Stimulated activated naive CD8-positive, alpha-beta T cell treated with anti-CD3 and anti-CD28 coated beads, Interleukin-15, amount 100 ng/mL, for 72 hours (primary cell): ENCODE results near the gene COPG2.

ENCODE experiments used
- ATAC-seq: fragments of 150-1000 bp; cut with Tn5 transposase; 2 replicates; pipeline ENCODE4 v1.10.0; 2021; ENCODE audit warnings: mild to moderate bottlenecking, moderate library complexity
- DNase-seq, 2 donors: peaks; one replicate each; pipeline ENCODE4 v3.0.0; 2021 to 2022
- H3K27ac Mint-ChIP-seq, 2 donors: one replicate each; pipeline ENCODE4 v1.8.0; 2022; ENCODE audit warnings: mild to moderate bottlenecking in 2 of 2, mixed read lengths in 2 of 2, moderate library complexity in 2 of 2
- H3K27me3 Mint-ChIP-seq: one replicate; pipeline ENCODE4 v1.8.0; 2022; ENCODE audit warnings: mixed read lengths
- H3K4me1 Mint-ChIP-seq: one replicate; pipeline ENCODE4 v1.8.0; 2022; ENCODE audit warnings: mild to moderate bottlenecking, mixed read lengths
- H3K4me3 Mint-ChIP-seq, 2 donors: one replicate each; pipeline ENCODE4 v1.8.0; 2022; ENCODE audit warnings: mild to moderate bottlenecking in 2 of 2, mixed read lengths in 2 of 2, moderate library complexity in 1 of 2
- H3K9me3 Mint-ChIP-seq, 2 donors: one replicate each; pipeline ENCODE4 v1.8.0; 2022; ENCODE audit warnings: mixed read lengths in 2 of 2

Gene COPG2

DNA sequence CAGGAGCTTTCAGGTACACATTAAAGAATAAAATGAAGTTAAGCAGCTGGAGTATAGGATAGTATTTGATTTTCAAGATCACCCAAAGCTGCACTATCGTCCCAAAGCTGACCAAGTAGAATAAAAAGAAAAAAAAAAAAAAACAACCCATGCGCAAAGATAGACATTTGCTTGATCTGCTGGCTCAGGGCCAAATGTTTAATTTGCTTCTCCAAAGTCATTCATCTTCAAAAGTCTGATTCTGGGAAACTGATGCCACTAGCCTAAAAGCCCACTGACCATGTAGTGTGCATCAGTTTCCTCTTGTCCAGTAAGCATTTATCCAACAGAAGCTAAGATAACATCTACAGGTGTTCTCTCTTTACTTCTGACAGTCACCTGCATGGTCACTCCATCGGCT lies 162.2 kb downstream of the COPG2 start:
- H3K9me3 Mint-ChIP-seq, result no peaks in the 10 kb centered on the region
- no peak overlapping the region for H3K27ac Mint-ChIP-seq
- no peaks in the 10 kb centered on the region for H3K27me3 Mint-ChIP-seq
- ATAC-seq (no peak), DNase-seq (no peak)
- H3K4me3 Mint-ChIP-seq, result no peak overlapping the region
- H3K4me1 Mint-ChIP-seq, result no peaks in the 10 kb centered on the region

DNA sequence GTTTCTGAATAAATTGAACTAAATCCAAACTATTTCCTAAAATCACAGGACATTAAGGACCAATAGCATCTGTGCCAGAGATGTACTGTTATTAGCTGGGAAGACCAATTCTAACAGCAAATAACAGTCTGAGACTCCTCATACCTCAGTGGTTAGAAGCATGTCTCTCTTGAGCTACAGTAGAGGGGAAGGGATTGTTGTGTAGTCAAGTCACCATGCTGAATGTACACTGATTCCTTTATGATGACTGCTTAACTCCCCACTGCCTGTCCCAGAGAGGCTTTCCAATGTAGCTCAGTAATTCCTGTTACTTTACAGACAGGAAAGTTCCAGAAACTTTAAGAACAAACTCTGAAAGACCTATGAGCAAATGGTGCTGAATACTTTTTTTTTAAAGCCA lies 162.8 kb downstream of the COPG2 start:
- Mint-ChIP-seq H3K27me3 (no peaks in the 10 kb centered on the region), H3K27ac (no peak overlapping the region), H3K9me3 (no peaks in the 10 kb centered on the region), H3K4me3 (no peak overlapping the region), H3K4me1 (peaks cover 5% of the 10 kb centered on the region)
- ATAC-seq, result no peak
- no peak for DNase-seq

DNA sequence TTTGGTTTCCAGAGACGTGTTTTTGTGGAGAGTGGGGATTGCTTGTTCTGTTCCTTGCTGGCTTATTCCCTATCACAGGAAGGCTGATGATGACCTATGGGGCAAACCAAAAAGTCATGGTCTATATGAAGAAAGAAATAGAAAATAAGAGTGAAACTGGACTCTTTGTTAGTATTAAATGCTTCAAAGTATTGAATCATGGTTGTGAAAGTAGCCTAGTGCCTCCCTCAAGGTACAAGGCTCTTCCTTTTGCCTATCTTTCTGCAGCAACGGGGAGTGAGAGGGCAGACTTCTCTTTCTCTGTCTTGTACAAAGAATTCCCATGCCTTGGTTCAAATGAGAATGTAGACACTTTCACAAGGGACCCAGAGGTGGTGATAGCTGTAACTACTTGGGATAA lies 167.6 kb downstream of the COPG2 start:
- H3K4me3 Mint-ChIP-seq, result no peak overlapping the region
- no peaks in the 10 kb centered on the region for H3K27me3 Mint-ChIP-seq
- no peak for ATAC-seq
- H3K4me1 Mint-ChIP-seq, result peaks cover 9% of the 10 kb centered on the region
- H3K9me3 Mint-ChIP-seq, result no peaks in the 10 kb centered on the region
- no peak for DNase-seq
- H3K27ac Mint-ChIP-seq, result no peak overlapping the region

DNA sequence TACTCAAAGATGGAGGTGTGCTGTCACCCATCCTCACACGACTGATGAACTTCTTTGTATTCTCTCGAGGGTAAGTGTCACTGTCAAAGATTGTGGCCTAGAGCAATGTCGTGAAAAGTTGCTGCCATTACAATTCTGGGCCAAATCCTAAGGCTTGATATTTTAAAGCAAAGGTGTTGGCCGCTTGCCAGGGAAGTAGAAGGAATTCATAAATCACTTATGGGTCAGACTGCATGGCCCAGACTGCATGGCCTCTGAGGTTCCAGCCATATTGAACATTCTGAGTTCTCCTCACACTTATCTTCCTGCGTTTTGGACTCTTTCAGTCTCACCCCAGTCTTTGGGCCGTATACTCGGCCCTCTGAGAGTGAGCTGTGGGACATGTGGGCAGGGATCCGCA lies 168.1 kb downstream of the COPG2 start:
- H3K27me3 Mint-ChIP-seq, result no peaks in the 10 kb centered on the region
- DNase-seq (no peak), ATAC-seq (no peak)
- no peak overlapping the region for H3K4me3 Mint-ChIP-seq
- no peak overlapping the region for H3K27ac Mint-ChIP-seq
- H3K9me3 Mint-ChIP-seq, result no peaks in the 10 kb centered on the region
- H3K4me1 Mint-ChIP-seq, result peaks cover 9% of the 10 kb centered on the region

DNA sequence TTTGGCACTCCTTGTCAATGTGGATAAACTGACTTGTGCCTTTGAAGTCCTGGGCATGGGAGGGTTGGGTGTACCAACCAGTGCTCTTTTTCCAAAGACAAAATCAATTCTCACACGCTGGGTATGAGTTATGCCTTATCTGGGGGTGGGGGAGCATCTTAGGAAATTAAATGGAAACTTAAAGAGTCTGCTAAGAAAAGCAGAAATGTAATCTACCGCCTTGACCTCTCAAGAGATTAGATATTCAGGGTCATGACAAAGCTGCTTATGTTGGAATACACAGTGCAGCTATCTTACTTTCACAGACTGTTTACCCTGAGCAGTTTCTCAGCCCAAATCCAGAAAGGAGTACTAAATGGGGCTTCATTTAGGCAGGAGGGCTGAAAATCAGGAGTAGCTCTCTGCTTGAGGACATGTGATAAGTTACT lies 174.1 kb downstream of the COPG2 start:
- Mint-ChIP-seq H3K4me1 (peaks cover 31% of the 10 kb centered on the region), H3K27me3 (peaks cover 17% of the 10 kb centered on the region), H3K4me3 (no peak overlapping the region), H3K9me3 (no peaks in the 10 kb centered on the region), H3K27ac (no peak overlapping the region)
- DNase-seq (no peak), ATAC-seq (no peak)

DNA sequence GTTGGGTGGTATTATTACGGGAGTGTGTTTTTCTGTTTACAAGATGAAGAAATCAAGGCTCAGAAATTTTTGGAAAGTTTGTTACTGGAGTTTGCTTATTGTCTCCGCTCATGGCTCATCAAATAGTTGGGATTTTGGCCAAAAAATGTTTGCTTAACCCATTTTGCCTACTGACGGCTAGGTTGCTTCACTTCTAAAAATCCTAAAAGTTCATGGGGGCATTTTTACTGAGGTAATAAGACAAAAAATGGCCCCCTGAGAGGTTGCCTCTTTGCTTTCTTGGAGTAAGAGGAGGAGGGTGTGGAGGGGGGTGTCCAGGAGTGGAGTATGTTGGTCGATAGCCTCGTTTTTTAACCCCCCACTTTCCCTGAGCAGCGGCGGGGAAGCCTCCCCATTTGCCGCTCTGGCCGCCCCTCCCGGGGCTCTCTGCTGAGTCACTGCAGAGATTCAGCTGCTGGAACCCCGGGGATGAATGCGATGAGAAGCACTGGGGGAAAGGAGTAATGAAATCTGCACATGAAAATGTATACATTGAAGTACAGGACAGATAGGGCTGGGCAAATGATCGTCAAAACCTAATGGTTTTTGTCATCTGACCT lies 175.2 kb downstream of the COPG2 start:
- peaks cover 17% of the 10 kb centered on the region for H3K27me3 Mint-ChIP-seq

DNA sequence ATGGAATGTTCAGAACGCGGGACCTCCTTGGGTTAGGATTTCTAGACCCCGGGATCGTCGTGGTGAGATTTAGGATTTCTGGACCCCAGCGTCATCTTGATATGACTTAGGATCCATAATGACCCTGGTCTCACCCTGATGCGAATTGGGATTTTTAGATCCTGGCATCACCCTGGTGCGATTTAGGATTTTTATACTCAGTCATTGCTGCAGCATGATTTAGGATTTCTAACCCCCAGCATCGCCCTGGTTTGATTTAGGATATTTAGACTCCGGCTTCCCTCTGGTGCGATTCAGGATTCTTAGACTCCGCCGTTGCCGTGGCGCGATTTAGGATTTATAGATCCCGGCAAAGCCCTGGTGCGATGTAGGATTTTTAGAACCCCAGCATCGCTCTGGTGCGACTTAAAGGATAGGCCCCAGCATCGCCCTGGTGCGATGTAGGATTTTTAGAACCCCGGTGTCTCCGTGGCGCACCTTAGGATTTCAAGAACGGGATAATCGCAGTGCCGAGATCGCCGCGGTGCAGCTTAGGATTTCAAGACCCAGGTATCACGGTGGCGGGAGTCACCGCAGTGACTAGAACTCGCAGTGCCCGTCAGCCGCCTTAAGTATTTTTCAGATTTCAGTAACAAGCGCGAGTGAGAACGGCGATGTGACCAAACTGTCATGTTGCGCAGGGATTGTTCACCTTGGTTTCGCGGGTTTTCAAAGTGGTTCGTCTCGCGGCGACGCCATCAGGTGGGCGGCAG lies 175.8 kb downstream of the COPG2 start:
- H3K4me1 Mint-ChIP-seq, result peaks cover 31% of the 10 kb centered on the region
- DNase-seq (peak in 1 of 2 donors; percentile 11), ATAC-seq (no peak)
- H3K27ac Mint-ChIP-seq, result no peak overlapping the region
- peaks cover 17% of the 10 kb centered on the region for H3K27me3 Mint-ChIP-seq
- H3K9me3 Mint-ChIP-seq, result no peaks in the 10 kb centered on the region
- peak overlapping the region; percentile 54 to 70 for H3K4me3 Mint-ChIP-seq

More for the DNA sequence above, 175.2 kb downstream of the COPG2 start:
- H3K4me3 Mint-ChIP-seq, result peak overlapping the region; percentile 54 to 70
- no peak overlapping the region for H3K27ac Mint-ChIP-seq
- H3K4me1 Mint-ChIP-seq, result peaks cover 31% of the 10 kb centered on the region
- no peak for DNase-seq
- H3K9me3 Mint-ChIP-seq, result no peaks in the 10 kb centered on the region
- ATAC-seq, result no peak

DNA sequence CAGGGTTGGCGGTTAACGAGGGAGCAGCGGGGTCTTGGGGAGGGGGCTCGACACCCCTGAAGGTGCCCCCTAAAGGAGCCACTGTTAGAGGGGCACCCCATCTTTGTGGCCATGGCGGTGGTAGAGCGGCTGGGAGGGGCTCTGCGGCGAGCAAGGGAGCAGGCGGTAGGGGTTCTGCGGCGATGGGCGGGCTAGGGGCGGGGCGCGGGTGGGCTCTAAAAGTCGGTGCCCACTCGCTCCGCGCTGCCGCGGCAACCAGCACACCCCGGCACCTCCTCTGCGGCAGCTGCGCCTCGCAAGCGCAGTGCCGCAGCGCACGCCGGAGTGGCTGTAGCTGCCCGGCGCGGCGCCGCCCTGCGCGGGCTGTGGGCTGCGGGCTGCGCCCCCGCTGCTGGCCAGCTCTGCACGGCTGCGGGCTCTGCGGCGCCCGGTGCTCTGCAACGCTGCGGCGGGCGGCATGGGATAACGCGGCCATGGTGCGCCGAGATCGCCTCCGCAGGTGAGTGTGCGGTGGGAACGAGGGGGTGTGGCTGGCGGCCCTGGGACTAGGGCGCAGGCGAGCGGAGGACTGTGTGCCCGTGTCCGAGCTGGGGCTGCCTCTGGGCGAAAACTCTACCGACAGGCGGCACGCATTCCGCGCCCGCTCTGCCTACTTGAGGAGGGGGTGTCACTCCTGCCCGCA lies 176.6 kb downstream of the COPG2 start, which contains the start of gene MEST:
Gene MEST (plus strand): TSS at position 245 of the 682 bp plus-strand sequence. CDS start 229 bp downstream, at position 474.
- DNase-seq (no peak), ATAC-seq (peak; percentile 61)
- Mint-ChIP-seq H3K4me3 (peak within 1 kb of the TSS; percentile 78 to 84), H3K9me3 (no peaks in the 10 kb centered on the region), H3K27ac (no peak within 1 kb of the TSS), H3K27me3 (peaks cover 17% of the 10 kb centered on the region), H3K4me1 (peaks cover 35% of the 10 kb centered on the region)

DNA sequence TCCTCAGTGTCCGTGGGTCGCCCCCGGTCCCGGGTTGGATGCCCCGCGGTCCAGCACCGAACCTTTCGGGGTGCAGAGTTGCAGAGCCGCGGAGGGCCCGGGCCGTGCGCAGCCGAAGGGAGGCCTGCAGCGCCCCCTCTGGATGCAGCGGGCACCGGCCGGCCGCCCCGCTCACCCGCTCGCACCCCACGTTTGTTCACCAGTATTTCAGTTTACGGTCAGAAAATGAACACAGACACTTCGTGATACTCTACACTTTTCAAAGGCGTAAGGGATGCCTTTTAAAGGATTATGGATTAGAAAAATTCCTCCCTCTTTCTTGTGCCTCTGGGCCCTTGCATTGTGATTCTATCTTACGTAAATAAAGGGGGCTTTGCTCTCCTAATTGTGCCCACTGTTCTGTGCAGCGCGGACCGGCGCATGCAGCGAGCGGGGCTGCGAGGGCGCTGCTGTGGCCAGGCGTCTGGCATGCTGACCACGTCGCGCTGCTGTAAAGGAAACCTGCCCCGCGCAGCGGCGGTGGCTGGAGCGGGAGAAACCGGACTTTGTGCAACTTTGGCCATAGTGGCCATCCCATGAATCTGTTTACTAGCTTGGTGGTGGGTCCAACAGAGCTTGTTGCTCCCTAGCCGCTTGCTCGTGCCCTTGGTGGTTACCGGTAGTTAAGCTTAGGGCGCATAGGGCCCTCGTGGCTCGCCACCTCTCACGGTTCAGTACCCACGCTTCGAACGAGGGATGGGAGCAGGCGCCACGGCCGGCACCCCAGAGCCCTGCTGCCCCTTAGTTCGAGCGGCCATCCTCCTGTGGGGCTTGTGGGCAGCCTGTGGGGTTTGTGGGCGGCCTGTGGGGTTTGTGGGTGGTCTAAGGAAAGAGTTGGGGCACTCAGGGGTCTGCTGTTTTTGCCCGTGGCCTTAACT lies 177.4 kb downstream of the COPG2 start:
- Mint-ChIP-seq H3K27ac (no peak overlapping the region), H3K4me3 (peak overlapping the region; percentile 78 to 84), H3K4me1 (peaks cover 44% of the 10 kb centered on the region), H3K9me3 (no peaks in the 10 kb centered on the region), H3K27me3 (peaks cover 17% of the 10 kb centered on the region)
- ATAC-seq, result peak; percentile 49
- peak; percentile 57 for DNase-seq

DNA sequence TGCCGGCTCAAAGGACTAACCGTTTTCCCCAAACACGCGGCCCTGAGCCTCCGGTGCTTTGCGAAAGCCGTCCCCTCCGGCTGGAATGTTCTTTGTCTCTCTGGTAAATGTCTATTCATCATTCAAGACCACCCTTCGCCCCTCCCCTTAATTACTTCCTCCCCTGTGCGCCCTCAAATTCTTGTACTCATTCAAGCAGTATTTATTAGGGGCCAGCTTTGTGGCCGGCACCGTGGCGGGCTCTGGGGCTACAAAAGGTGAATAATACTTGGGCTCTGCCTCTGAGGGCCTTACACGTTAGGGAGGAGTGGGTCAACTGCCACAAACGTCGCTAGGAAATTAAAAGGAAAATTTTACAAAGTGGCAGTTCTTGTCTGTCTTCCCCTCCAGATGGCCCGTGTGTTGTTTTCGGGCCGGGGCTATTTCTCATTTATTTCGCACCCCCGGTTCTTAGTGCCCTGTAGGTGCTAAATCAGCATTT lies 178.2 kb downstream of the COPG2 start:
- peaks cover 17% of the 10 kb centered on the region for H3K27me3 Mint-ChIP-seq
- peak overlapping the region; percentile 78 to 84 for H3K4me3 Mint-ChIP-seq
- H3K4me1 Mint-ChIP-seq, result peaks cover 51% of the 10 kb centered on the region
- no peak overlapping the region for H3K27ac Mint-ChIP-seq
- no peak for ATAC-seq
- no peak for DNase-seq
- peaks cover 0 to 1% of the 10 kb centered on the region in 2 donors for H3K9me3 Mint-ChIP-seq

DNA sequence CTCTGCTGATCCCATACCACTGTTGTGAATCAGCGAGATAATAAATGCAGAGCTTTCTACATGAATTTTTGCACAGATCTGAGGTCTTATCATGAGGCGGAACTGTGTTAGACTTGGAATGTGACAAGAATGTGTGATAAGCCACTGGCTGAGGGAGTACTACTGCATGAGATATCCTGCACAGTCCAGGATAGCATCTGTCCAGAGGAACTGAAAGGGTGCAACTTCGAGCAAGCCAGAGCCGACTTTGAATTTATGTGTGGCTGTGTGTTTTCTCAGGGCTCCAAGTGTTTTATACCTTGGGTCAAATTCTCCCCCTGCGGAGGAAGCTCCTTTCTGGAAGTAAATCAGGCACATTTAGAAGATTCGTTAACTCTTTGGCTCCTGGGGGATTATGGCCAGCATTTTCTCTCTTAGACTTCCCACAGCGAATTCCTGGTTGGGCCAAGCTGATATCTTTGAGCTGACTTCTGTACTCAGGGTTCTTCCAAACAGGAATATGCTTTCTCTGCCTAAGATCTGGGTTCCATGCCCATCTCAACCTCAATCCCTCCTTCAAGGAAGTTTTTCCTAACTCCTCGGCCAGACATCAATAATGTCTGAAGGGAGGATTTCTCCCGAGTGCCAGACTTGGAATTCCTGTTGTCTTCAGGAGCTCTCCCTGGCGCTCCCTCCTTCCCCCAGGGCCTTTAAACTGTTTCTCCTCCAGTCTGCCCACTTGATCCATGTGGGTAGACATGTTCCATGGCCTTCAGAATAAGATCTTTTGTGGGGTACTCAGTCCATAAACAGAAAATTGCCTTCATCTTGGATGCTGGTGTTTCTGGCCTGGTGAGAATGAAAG lies 179.2 kb downstream of the COPG2 start:
- no peak overlapping the region for H3K27ac Mint-ChIP-seq
- DNase-seq, result no peak
- no peak overlapping the region for H3K4me3 Mint-ChIP-seq
- peaks cover 24% of the 10 kb centered on the region for H3K27me3 Mint-ChIP-seq
- ATAC-seq, result no peak
- peaks cover 0 to 9% of the 10 kb centered on the region in 2 donors for H3K9me3 Mint-ChIP-seq
- H3K4me1 Mint-ChIP-seq, result peaks cover 56% of the 10 kb centered on the region

DNA sequence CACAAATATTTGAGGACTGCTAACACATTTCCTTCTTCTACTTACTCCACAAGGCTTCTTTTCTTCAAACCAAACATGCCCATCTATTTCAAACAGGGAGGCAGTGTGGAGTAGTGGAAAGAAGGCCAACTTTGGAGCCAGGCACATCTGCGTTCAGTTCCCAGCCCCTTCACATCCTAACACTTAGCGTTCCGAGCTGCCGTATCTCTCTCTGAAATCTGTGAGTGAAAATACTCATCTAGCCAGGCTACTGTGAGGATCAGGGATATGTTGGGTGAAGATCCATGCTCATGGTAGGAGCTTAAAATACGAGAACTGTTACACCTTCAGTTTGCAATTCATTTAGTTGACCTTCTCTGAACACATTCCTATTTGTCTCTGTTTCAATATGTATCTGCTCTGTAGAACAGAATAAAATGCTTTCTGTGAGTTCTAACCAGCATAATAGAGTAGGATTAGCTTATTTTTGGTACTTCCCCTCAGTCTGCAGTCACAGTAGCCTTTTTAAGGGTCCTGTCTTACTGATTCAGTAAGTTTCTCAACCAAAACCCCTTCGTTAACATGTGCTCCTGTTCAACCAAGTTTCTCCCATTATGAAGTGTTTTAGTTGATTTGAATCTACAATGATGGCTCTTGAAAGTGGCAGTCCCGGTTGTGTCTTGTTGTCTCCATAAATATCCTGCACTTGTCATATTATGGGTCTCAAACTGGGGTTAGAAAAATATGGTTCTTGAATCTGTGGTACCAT lies 180.0 kb downstream of the COPG2 start:
- DNase-seq (no peak), ATAC-seq (no peak)
- H3K27ac Mint-ChIP-seq, result no peak overlapping the region
- peaks cover 49% of the 10 kb centered on the region for H3K4me1 Mint-ChIP-seq
- peaks cover 17% of the 10 kb centered on the region for H3K27me3 Mint-ChIP-seq
- no peak overlapping the region for H3K4me3 Mint-ChIP-seq
- peaks cover 0 to 9% of the 10 kb centered on the region in 2 donors for H3K9me3 Mint-ChIP-seq

DNA sequence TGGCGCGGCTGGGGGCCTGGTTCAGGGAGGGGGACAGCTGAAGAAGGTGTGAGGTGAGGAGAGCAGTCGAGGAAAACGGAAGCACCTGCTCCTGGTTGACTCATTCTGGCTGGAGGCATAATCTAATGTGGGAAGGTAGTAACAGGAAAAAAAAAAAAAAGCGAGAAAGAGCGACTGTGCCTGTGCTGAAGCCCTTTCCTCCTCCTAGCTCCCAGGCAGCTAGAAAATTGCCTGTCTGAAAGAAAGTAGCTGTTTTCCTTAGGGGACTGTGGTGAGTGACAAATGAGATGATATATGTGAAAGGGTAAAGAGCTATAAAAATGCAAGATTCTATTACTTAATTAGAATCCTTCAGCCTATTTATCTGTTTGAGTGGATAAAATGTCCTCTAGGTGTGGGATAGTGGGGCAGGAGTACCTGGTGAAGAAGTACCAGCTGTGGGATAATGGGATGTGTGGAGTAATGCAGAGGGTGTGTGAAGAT lies 181.6 kb downstream of the COPG2 start:
- H3K4me1 Mint-ChIP-seq, result peaks cover 39% of the 10 kb centered on the region
- DNase-seq, result no peak
- ATAC-seq, result no peak
- H3K4me3 Mint-ChIP-seq, result peak overlapping the region; percentile 89 to 90
- H3K9me3 Mint-ChIP-seq, result peaks cover 0 to 9% of the 10 kb centered on the region in 2 donors
- peaks cover 7% of the 10 kb centered on the region for H3K27me3 Mint-ChIP-seq
- H3K27ac Mint-ChIP-seq, result no peak overlapping the region
